HEK293T (cell line): ENCODE data around the gene RSPH6A.
"Not testable (repeated sequence)": the region's sequence is repeated elsewhere in the genome, so short reads cannot be mapped to it uniquely, and the experiment has no call there.

Experiments used
- BHLHE40 ChIP-seq: fragments of 450-650 bp; IDR thresholded peaks from 2 replicates; pipeline ENCODE4 v1.6.1; 2016; ENCODE audit warnings: mild to moderate bottlenecking, moderate library complexity, borderline replicate concordance
- CTBP1 ChIP-seq: fragments of 450-650 bp; IDR thresholded peaks from 2 replicates; pipeline ENCODE4 v1.6.1; 2016; ENCODE audit warnings: borderline replicate concordance
- FOXK2 ChIP-seq: fragments of 450-650 bp; IDR thresholded peaks from 2 replicates; pipeline ENCODE4 v1.6.1; 2016; ENCODE audit warnings: mild to moderate bottlenecking
- LEF1 ChIP-seq: fragments of 450-650 bp; IDR thresholded peaks from 2 replicates; pipeline ENCODE4 v1.6.1; 2017; ENCODE audit warnings: mild to moderate bottlenecking, borderline replicate concordance
- NFRKB ChIP-seq: fragments of 450-650 bp; IDR thresholded peaks from 2 replicates; pipeline ENCODE4 v1.6.1; 2016; ENCODE audit warnings: mild to moderate bottlenecking, moderate library complexity
- SP1 ChIP-seq: fragments of 450-650 bp; IDR thresholded peaks from 2 replicates; pipeline ENCODE4 v1.6.1; 2017
- SUZ12 ChIP-seq: fragments of 450-650 bp; IDR thresholded peaks from 2 replicates; pipeline ENCODE4 v1.6.1; 2016; ENCODE audit warnings: mild to moderate bottlenecking
- TARDBP ChIP-seq: fragments of 450-650 bp; IDR thresholded peaks from 2 replicates; pipeline ENCODE4 v1.6.1; 2016

- not testable (repeated sequence) for TF ChIP-seq FOXK2, SUZ12, NFRKB, TARDBP, CTBP1, SP1, LEF1, BHLHE40
These were observed 63.6 kb downstream of the RSPH6A start for GRCh38 chr19:45751483-45751882.
